ENCODE measurements around the gene ETV4.

DNA sequence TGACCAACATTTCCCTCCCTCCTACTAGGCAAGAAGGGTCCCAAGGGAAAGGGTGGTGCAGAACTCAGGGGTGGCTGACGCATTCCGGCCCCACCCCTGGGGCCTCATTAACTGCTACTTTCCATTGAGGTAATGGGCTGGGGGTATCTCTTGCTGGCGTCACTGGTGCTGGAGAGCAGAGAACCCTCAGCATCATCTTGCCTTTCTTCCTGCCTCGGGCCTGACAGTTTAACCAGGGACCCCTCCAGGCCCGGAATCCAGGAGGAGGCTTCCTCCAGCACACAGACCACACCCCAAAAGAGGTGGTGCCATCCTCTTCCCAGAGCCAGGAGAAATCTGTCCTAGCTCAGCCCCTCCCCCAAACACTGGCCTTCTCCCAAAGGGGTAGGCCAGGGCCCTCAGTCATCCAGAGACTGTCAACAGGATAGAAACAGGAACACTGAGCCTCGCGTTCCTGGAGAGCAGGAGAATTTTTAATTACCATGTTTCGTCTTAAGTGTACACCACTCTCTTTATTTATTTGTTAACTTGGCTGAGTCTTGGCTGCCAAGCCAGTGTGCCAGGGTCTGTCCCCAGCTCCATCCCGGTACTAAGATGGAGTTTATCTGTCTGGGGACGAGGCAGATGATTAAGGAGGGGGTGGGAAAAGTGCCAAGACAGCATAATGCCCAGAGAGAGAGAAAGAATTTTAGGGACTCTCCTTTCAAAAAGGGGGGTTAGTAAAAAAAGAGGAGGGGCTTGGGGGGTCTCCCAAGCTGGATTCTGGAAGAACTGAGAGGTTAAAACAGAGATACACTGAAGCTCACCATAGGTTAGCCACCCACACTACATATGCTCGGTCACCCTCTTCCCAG lies 5.1 kb downstream of the ETV4 start:
- no peak for TF ChIP-seq CTCF (IDR thresholded peaks at IDR 0.05)
- no peak for TF ChIP-seq POLR2A (IDR thresholded peaks at IDR 0.05)
